Endometrial microvascular endothelial cells (primary cell): ENCODE measurements around the gene METTL23. TPM values are rescaled to one million over a fixed set of nuclear protein-coding genes. Genes with fewer than 3 reads are reported as not detected.

Source experiments
- in situ Hi-C: cut with HindIII; loops from 2 replicates; pipeline ENCODE4 v1.10.0; 2017; ENCODE audit warnings: low sequenced_read_pairs, low pct_unique_long_range_greater_than_20kb; ENCODE audit errors: inconsistent ontology term
- total RNA-seq: library from RNA; depleted of rRNA; stranded (reverse); fragments of >200 nt; gene quantifications from one replicate; pipeline ENCODE4 v1.2.3, GENCODE V29; 2015; ENCODE audit errors: inconsistent ontology term

Gene METTL23
- total RNA-seq: 18.9 TPM

DNA sequence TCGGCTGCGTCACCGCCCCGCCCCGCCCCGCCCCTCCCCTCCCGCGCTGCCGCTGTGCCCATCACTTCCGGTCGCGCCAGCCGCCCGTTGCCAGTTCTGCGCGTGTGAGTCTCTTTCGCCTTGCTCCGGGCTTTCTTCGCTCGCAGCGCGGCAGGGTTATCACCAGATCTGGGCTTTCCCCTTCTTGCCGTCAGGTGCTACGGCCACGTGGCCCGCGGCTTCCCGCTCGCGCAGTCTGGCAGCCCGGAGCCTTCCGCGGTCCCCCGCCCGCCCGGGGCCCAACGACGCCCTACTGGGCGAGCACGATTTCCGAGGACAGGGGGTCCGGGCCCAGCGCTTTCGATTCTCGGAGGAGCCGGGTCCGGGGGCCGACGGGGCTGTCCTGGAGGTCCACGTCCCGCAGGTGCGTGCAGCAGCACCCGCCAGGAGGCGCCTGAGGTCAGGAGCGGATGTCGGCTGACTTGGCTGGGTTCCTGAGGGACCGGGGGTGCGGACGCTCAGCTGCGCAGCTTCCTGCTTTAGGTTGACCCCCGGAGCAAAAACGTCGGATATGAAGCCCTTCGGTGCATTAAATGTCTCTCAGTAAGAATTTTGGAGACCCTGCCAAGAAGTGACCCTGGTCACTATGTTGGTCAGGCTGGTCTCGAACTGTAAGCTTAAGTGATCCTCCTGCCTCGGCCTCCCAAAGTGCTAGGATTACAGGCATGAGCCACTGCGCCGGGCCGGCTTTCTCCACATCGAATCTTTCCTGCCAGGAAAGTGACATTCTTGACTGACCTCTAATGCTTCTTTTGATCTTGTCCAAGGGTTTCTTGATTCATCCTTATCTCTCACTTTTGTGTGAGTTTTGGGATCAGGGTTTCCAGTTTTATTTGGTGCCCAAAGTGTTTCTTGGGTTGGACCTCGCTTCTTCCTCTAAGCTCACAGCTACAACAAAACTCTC, at the start of gene METTL23:
METTL23 (plus strand) TSS at position 64 of the 943 bp plus-strand sequence. CDS start 2,872 bp downstream, outside the sequence.
- in situ Hi-C loops: no loop called here

- in situ Hi-C loops: no loop called here
Measured at GRCh38 chr17:76677406-76677805, 49.2 kb upstream of the METTL23 start.

DNA sequence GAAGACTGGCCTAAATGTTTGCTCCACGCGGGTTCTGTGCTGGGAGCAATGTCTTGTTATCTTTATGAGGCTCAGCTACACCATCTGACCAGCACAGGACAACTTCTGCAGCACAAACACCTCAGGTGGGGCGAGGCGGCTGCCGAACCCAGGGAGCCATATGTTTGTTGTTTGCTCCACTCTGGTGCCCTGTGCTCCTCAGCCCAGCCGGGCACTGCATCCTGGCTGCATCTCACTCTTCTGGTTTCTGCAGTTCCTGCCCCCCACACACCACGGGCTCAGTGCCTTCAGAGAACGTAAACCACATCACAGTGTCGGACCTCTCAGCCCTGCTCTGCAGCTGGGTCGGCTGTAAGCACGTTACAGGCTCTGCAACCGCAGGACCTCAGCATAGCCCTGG, 48.3 kb upstream of the METTL23 start:
- in situ Hi-C loops: no loop called here

GRCh38 chr17:76679239-76679638, 47.4 kb upstream of the METTL23 start:
- in situ Hi-C loops: no loop called here

DNA sequence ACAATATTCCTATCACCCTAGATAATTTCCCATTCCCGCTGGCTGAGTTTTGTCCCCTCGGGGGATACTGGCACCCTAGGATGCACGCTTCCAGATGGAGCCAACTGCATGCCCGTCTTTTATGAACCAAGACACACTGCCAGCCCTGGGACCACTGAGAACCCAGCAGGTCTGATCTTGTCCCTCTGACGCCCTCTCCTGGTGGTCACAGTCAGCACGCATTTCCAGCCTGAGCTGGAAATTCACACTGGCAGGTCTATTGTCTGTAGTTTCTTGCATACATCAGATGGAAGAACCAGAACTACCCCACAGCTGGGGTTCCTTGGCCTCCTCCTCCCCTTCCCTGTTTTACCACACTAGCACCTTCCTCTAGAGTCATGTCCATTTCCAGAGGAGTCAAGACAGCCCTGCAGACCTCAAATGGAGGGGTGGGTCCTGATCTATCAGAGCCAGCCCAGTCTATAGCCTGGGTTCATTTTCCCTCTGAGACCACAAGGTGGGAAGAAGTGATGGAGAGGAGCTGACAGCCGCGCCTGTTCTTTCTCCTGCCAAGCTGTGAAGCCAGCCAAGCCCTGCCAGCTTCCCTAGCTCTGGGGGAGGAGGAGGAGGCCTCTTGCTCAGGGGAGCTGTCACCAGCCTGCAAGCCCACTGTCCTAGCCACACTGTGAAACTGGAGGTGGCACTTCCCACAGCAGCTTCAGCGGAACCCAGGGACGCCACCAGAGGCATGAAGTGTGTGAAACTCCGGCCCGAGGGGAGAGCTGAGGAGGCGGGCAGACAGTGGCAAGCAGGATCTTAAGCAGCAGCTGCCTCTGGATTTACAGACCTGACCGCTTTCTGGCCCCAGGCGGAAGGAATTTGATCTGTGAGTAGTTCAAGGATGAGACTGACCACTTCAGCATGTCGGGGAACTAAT, 45.2 kb upstream of the METTL23 start:
- in situ Hi-C loops: no loop called here

- in situ Hi-C loops: no loop called here
Measured at GRCh38 chr17:76682296-76682695, 44.3 kb upstream of the METTL23 start.

- in situ Hi-C loops: no loop called here
Measured at GRCh38 chr17:76683011-76683755, 43.5 kb upstream of the METTL23 start.

GRCh38 chr17:76683921-76684745, 42.5 kb upstream of the METTL23 start:
- in situ Hi-C loops: no loop called here

GRCh38 chr17:76684756-76685155, 41.9 kb upstream of the METTL23 start:
- in situ Hi-C loops: no loop called here

- in situ Hi-C loops: no loop called here
Measured at GRCh38 chr17:76685366-76685765, 41.3 kb upstream of the METTL23 start.

DNA sequence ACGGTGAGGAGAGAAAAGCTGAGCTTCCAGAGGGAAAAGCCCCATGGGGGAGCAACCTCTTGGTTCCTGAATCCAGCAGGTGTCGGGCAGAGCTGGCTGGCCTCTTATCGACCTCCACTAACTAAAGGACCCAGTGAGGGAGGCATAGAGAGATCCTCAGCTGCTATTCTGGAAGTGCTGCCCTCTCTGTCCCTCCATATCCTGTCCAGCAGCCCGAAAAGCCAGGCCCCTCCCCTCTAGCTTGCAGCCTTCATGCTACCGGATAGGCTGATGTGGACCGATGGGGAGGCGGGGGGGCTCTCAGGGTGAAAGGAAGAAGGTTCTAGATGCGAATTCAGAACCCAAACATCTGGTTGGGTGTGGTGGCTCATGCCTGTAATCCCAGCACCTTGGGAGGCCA, 40.8 kb upstream of the METTL23 start:
- in situ Hi-C loops: no loop called here

GRCh38 chr17:76686538-76687297, 39.9 kb upstream of the METTL23 start:
- in situ Hi-C loops: no loop called here

GRCh38 chr17:76687298-76688164, 39.1 kb upstream of the METTL23 start:
- in situ Hi-C loops: no loop called here

DNA sequence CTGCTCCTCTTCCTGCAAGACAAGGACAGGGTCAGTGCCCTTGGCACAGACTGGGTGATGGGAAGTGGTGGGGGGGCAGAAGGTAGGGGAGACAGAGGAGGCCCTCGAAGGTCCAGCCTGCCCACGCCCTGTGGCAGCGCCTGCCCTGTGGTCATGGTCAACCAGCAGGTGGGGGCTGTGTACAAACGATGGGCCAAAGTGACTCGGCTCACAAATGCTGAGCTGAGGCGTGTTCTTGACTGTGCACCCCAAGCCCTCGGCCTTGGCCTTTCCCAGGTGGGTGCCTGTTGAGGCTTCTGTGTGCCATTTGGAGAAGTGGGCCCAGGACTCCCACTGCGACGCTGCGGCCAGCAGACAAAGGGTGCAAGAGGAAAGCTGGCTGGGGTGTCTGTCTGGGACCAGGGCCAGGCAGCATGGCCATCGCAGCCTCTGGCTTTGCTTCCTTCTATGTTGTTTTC, 38.4 kb upstream of the METTL23 start:
- in situ Hi-C loops: no loop called here

DNA sequence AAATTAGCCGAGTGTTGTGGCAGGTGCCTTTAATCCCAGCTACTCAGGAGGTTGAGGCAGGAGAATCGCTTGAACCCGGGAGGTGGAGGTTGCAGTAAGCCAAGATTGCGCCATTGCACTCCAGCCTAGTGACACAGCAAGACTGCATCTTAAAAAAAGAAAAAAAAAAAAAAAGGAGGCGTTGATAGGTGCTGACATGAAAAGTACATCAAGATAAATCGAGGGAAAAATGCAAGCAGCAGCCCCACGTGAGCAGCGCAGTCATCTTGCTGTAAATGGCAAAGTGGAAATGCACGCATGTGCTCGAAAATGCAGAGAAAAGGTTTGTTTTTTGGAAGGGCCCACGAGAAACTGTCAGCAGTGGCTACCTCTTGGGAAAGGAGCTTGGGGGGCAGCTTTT, 36.8 kb upstream of the METTL23 start:
- in situ Hi-C loops: no loop called here

- in situ Hi-C loops: no loop called here
Measured at GRCh38 chr17:76690596-76691280, 35.9 kb upstream of the METTL23 start.
